Stimulated activated CD8-positive, alpha-beta memory T cell treated with anti-CD3 and anti-CD28 coated beads, Interleukin-12 subunit alpha, Interleukin-12 subunit beta, amount 100 ng/mL, for 1 hour (primary cell): ENCODE data around the gene SH3YL1.

Experiments used
- DNase-seq: peaks from one replicate; pipeline ENCODE4 v3.0.0-alpha.2; 2020; ENCODE audit warnings: low read depth

SH3YL1 gene

GRCh38 chr2:256094-256493, 7.7 kb downstream of the SH3YL1 start:
- no peak for DNase-seq

GRCh38 chr2:255195-255594, 8.6 kb downstream of the SH3YL1 start:
- DNase-seq: no peak

- no peak for DNase-seq
Measured at GRCh38 chr2:254241-254640, 9.6 kb downstream of the SH3YL1 start.

GRCh38 chr2:253202-253638, 10.6 kb downstream of the SH3YL1 start:
- no peak for DNase-seq

GRCh38 chr2:252001-252602, 11.7 kb downstream of the SH3YL1 start:
- no peak for DNase-seq

GRCh38 chr2:249538-250042, 14.2 kb downstream of the SH3YL1 start:
- no peak for DNase-seq

GRCh38 chr2:248724-249123, 15.1 kb downstream of the SH3YL1 start:
- DNase-seq: no peak

GRCh38 chr2:246489-247144, 17.2 kb downstream of the SH3YL1 start:
- no peak for DNase-seq

GRCh38 chr2:244547-244946, 19.3 kb downstream of the SH3YL1 start:
- no peak for DNase-seq

- no peak for DNase-seq
Measured at GRCh38 chr2:238869-239268, 25.0 kb downstream of the SH3YL1 start.

- DNase-seq: no peak
Measured at GRCh38 chr2:238431-238830, 25.4 kb downstream of the SH3YL1 start.

GRCh38 chr2:237878-238277, 26.0 kb downstream of the SH3YL1 start:
- no peak for DNase-seq

GRCh38 chr2:236993-237539, 26.8 kb downstream of the SH3YL1 start:
- DNase-seq: no peak

GRCh38 chr2:234421-234820, 29.4 kb downstream of the SH3YL1 start:
- DNase-seq: no peak

- no peak for DNase-seq
Measured at GRCh38 chr2:233030-233429, 30.8 kb downstream of the SH3YL1 start.

- no peak for DNase-seq
Measured at GRCh38 chr2:231521-232185, 32.2 kb downstream of the SH3YL1 start.

- no peak for DNase-seq
Measured at GRCh38 chr2:228518-229278, 35.1 kb downstream of the SH3YL1 start.

- DNase-seq: no peak
Measured at GRCh38 chr2:228115-228514, 35.7 kb downstream of the SH3YL1 start.

GRCh38 chr2:223971-224760, 39.7 kb downstream of the SH3YL1 start:
- no peak for DNase-seq

- DNase-seq: no peak
Measured at GRCh38 chr2:223451-223850, 40.4 kb downstream of the SH3YL1 start.

- DNase-seq: no peak
Measured at GRCh38 chr2:216068-216467, 47.8 kb downstream of the SH3YL1 start.
